RWPE1 (cell line): ENCODE measurements around the gene SPEF1.
"Not testable (repeated sequence)": the region's sequence is repeated elsewhere in the genome, so short reads cannot be mapped to it uniquely, and the experiment has no call there.

Source experiments
- CTCF ChIA-PET: fragments of 350-600 bp; sonication (Branson Sonifier 250); formaldehyde crosslinking; extraction: SDS; loops from one replicate; lab custom pipeline; 2021; lab: Yijun Ruan, JAX
- POLR2A ChIA-PET: fragments of 400-600 bp; formaldehyde crosslinking; extraction: SDS; loops from one replicate; lab custom pipeline; 2020; ENCODE audit warnings: antibody characterized with exemption; ENCODE audit not compliant: low non-redundant PET; lab: Yijun Ruan, JAX
- DNase-seq: peaks from one replicate; pipeline ENCODE4 v3.0.0; 2012; ENCODE audit warnings: low spot score
- H3K27ac ChIP-seq: fragments of 450-650 bp; 2 replicates; pipeline ENCODE4 v1.5.1; 2017
- CTCF ChIP-seq: fragments of 450-650 bp; conservative IDR thresholded peaks from 2 replicates; pipeline ENCODE4 v1.5.1; 2017; ENCODE audit warnings: low read depth, mild to moderate bottlenecking

SPEF1 gene

GRCh38 chr20:3781153-3781910, at the start of gene SPEF1:
SPEF1 (minus strand) TSS chr20:3781448; CDS start chr20:3781287, 161 bp downstream.
- ChIA-PET CTCF (interaction anchor here (0.8 to 1.3 kb wide), 3 partner anchors 10 to 39 kb away, joined by 3 to 9 read pairs (median 4); partner anchors contain the start of genes ADISSP and AP5S1), POLR2A (interaction anchor here (0.5 to 0.8 kb wide), 3 partner anchors 13 to 844 kb away, joined by 3 to 5 read pairs (median 3); partner anchors contain the start of gene ADISSP)
- DNase-seq = peak; percentile 98
- TF ChIP-seq CTCF = peak; percentile 81
- peak within 1 kb of the TSS; percentile 83 for H3K27ac ChIP-seq

GRCh38 chr20:3829891-3830290, 48.6 kb upstream of the SPEF1 start:
- H3K27ac ChIP-seq, CTCF ChIA-PET, POLR2A ChIA-PET, DNase-seq: not testable (repeated sequence)

- no peak for TF ChIP-seq CTCF
- no peak for DNase-seq
- POLR2A ChIA-PET = no interaction called here
- no peak overlapping the region for H3K27ac ChIP-seq
- CTCF ChIA-PET = no interaction called here
Measured at GRCh38 chr20:3828798-3829197, 47.5 kb upstream of the SPEF1 start.

- ChIA-PET POLR2A (interaction anchor here (0.6 kb wide), 1 partner anchor 22 kb away, joined by 6 read pairs; no protein-coding TSS in a partner anchor), CTCF (interaction anchor here (0.7 to 1.8 kb wide), 3 partner anchors 8 to 26 kb away, joined by 3 to 7 read pairs (median 4); no protein-coding TSS in a partner anchor)
- no peak for TF ChIP-seq CTCF
Measured at GRCh38 chr20:3826420-3826819, 45.2 kb upstream of the SPEF1 start.

GRCh38 chr20:3825526-3825925, 44.3 kb upstream of the SPEF1 start:
- DNase-seq = no peak
- no peak for TF ChIP-seq CTCF
- peak overlapping the region; percentile 22 for H3K27ac ChIP-seq
- POLR2A ChIA-PET = interaction anchor here (0.6 kb wide), 1 partner anchor 193 kb away, joined by 4 read pairs; no protein-coding TSS in a partner anchor
- CTCF ChIA-PET = interaction anchor here (1.0 kb wide), 1 partner anchor 18 kb away, joined by 3 read pairs; no protein-coding TSS in a partner anchor

More at GRCh38 chr20:3826420-3826819, 45.2 kb upstream of the SPEF1 start:
- DNase-seq = no peak
- peak overlapping the region; percentile 6; the same call in 1 of the 2 replicates for H3K27ac ChIP-seq

GRCh38 chr20:3823881-3824280, 42.6 kb upstream of the SPEF1 start:
- no peak for TF ChIP-seq CTCF
- DNase-seq = no peak
- H3K27ac ChIP-seq = peak overlapping the region; percentile 22; the same call in 1 of the 2 replicates
- POLR2A ChIA-PET = no interaction called here
- CTCF ChIA-PET = interaction anchor here (0.7 kb wide), 2 partner anchors 45 to 72 kb away, joined by 3 read pairs; no protein-coding TSS in a partner anchor

- POLR2A ChIA-PET = no interaction called here
- TF ChIP-seq CTCF = no peak
- CTCF ChIA-PET = interaction anchor here (0.5 to 3.1 kb wide), 4 partner anchors 14 to 76 kb away, joined by 3 to 32 read pairs (median 3); partner anchors contain the start of gene CENPB
Measured at GRCh38 chr20:3821996-3822395, 40.7 kb upstream of the SPEF1 start.

More at GRCh38 chr20:3821996-3822395, 40.7 kb upstream of the SPEF1 start:
- no peak for DNase-seq
- peak overlapping the region; percentile 96 for H3K27ac ChIP-seq
